ENCODE measurements around the gene SPP1. TPM values are rescaled to one million over a fixed set of nuclear protein-coding genes. Genes with fewer than 3 reads are reported as not detected.
A peak's percentile ranks its signal among the peaks of the same experiment; 100 is the strongest.

SPP1 gene
- total RNA-seq, 1 experiment from 2014 or later: 1,002 TPM

DNA sequence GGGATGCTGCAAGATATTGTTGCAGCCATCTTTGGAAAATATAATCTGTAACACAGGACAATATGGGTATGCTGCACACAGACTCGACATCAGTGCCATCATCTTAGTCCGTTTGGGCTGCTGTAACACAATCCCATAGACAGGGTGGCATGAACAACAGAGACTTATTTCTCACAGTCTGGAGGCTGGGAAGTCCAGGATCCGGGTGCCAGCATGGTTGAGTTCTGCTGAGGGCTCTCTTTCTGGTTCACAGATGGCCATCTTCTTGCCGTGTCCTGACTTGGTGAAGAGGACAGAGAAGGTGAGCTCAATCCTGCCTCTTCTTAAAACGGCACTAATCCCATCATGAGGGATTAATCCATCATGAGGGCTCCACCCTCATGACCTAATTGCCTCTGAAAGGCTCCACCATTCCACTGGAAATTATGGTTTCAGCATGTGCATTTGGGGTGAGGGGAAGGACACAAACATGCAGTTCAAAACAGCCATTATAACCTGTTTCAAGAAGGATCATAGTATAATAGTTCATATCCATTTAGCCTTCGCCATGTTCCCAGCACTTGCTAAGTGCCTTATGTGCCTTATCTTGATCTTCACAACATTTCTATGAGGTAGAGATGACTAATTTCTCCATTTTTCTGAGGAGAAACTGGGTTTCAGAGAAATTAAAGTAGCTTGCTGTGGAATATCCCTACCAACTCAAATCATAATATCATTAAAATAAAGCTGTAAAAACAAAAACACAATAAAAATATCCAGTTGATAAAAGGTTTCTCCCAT, 27.9 kb upstream of the SPP1 start:
- Mint-ChIP-seq H3K9me3 (ENCODE audit: low read depth, unreplicated experiment) (no peaks in the 10 kb centered on the region), H3K4me3 (ENCODE audit: low read depth, unreplicated experiment) (no peak overlapping the region), H3K36me3 (ENCODE audit: insufficient read depth, unreplicated experiment) (no peaks in the 10 kb centered on the region), H3K27ac (ENCODE audit: unreplicated experiment) (no peak overlapping the region), H3K4me1 (ENCODE audit: low read depth, unreplicated experiment) (peaks cover 23% of the 10 kb centered on the region), H3K27me3 (ENCODE audit: unreplicated experiment) (no peaks in the 10 kb centered on the region)
- intact Hi-C loops (cut with micrococcal nuclease; ENCODE audit: unreplicated experiment): no loop called here
- CTCF ChIA-PET: no interaction called here
- DNase-seq: no peak
- TF ChIP-seq, protein P1, sequence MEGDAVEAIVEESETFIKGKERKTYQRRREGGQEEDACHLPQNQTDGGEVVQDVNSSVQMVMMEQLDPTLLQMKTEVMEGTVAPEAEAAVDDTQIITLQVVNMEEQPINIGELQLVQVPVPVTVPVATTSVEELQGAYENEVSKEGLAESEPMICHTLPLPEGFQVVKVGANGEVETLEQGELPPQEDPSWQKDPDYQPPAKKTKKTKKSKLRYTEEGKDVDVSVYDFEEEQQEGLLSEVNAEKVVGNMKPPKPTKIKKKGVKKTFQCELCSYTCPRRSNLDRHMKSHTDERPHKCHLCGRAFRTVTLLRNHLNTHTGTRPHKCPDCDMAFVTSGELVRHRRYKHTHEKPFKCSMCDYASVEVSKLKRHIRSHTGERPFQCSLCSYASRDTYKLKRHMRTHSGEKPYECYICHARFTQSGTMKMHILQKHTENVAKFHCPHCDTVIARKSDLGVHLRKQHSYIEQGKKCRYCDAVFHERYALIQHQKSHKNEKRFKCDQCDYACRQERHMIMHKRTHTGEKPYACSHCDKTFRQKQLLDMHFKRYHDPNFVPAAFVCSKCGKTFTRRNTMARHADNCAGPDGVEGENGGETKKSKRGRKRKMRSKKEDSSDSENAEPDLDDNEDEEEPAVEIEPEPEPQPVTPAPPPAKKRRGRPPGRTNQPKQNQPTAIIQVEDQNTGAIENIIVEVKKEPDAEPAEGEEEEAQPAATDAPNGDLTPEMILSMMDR (IDR thresholded peaks at IDR 0.05; ENCODE audit: unreplicated experiment): no peak
- BruUV-seq (replicated peaks): no TSS peak

DNA sequence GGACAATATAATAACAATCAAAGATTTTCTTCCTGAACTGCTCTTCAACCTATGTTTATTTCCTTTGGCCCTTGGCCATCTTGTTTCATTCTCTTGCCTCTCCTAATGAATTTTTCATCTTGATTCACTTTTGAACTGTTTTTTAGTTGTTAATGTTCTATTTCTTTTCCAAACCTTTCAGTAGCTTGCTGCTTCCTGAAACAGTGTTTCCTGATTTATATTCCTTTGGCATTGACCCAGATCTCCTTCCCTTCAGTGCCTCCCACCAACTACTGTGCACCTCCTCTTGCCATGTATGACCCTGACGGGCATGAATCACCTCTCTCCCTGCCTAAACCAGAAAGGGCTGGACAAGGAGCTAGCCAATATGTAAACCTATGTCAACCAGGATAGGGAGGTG, 25.6 kb upstream of the SPP1 start:
- Mint-ChIP-seq H3K4me3 (ENCODE audit: low read depth, unreplicated experiment) (peak overlapping the region; percentile 12), H3K36me3 (ENCODE audit: insufficient read depth, unreplicated experiment) (no peaks in the 10 kb centered on the region), H3K9me3 (ENCODE audit: low read depth, unreplicated experiment) (no peaks in the 10 kb centered on the region), H3K27ac (ENCODE audit: unreplicated experiment) (peak overlapping the region; percentile 64), H3K27me3 (ENCODE audit: unreplicated experiment) (no peaks in the 10 kb centered on the region), H3K4me1 (ENCODE audit: low read depth, unreplicated experiment) (peaks cover 18% of the 10 kb centered on the region)
- no TSS peak for BruUV-seq (replicated peaks)
- CTCF ChIA-PET: no interaction called here
- intact Hi-C loops (cut with micrococcal nuclease; ENCODE audit: unreplicated experiment): no loop called here
- TF ChIP-seq, protein P1 (IDR thresholded peaks at IDR 0.05; ENCODE audit: unreplicated experiment): no peak
- peak; percentile 40 for DNase-seq

DNA sequence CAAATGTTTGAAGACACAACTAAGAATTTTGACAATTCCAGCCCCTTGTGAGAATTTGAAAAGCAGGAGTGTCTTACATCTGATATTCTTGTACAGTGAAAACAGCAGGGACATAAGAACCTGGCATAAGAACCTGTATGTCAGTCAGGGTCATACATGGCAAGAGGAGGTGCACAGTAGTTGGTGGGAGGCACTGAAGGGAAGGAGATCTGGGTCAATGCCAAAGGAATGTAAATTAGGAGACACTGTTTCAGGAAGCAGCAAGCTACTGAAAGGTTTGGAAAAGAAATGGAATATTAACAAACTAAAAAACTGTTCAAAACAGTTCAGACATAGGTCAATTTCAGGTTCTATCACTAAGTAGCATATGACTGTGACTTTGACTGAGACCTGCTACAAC, 25.0 kb upstream of the SPP1 start:
- H3K9me3 Mint-ChIP-seq (ENCODE audit: low read depth, unreplicated experiment): no peaks in the 10 kb centered on the region
- TF ChIP-seq, protein P1 (IDR thresholded peaks at IDR 0.05; ENCODE audit: unreplicated experiment): no peak
- peaks cover 18% of the 10 kb centered on the region for H3K4me1 Mint-ChIP-seq (ENCODE audit: low read depth, unreplicated experiment)
- H3K4me3 Mint-ChIP-seq (ENCODE audit: low read depth, unreplicated experiment): peak overlapping the region; percentile 12
- BruUV-seq (replicated peaks): no TSS peak
- H3K36me3 Mint-ChIP-seq (ENCODE audit: insufficient read depth, unreplicated experiment): no peaks in the 10 kb centered on the region
- intact Hi-C loops (cut with micrococcal nuclease; ENCODE audit: unreplicated experiment): no loop called here
- CTCF ChIA-PET: no interaction called here
- no peak for DNase-seq
- peak overlapping the region; percentile 64 for H3K27ac Mint-ChIP-seq (ENCODE audit: unreplicated experiment)
- no peaks in the 10 kb centered on the region for H3K27me3 Mint-ChIP-seq (ENCODE audit: unreplicated experiment)

DNA sequence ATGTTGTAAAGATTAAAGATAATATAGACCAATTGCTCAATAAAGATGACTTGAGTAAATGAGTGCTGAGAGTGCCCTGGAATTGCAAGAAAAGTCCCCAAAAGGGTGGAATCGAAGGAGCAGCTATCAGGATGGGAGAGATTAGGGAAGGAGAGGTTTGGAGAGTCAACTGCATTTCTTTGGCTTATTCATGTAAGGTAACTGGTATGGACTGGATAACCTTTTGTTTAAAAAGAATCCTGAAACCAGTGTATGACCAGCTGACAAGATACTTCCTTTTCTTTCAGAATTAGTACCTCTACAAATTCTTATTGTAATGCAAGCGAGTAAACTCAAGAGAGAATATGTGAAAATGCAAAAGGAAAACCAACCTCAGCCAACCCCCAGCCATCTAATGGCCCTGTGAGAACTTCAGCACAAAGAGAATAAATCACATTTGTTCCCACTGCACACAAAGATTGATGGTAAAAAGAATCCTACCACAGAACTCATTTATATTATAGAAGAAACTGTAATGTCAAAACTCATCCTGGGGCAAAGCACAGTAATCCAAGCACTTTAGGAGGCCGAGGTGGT, 24.5 kb upstream of the SPP1 start:
- intact Hi-C loops (cut with micrococcal nuclease; ENCODE audit: unreplicated experiment): no loop called here
- peaks cover 18% of the 10 kb centered on the region for H3K4me1 Mint-ChIP-seq (ENCODE audit: low read depth, unreplicated experiment)
- no TSS peak for BruUV-seq (replicated peaks)
- peak overlapping the region; percentile 64 for H3K27ac Mint-ChIP-seq (ENCODE audit: unreplicated experiment)
- H3K4me3 Mint-ChIP-seq (ENCODE audit: low read depth, unreplicated experiment): no peak overlapping the region
- no peaks in the 10 kb centered on the region for H3K27me3 Mint-ChIP-seq (ENCODE audit: unreplicated experiment)
- TF ChIP-seq, protein P1 (IDR thresholded peaks at IDR 0.05; ENCODE audit: unreplicated experiment): no peak
- no peak for DNase-seq
- no peaks in the 10 kb centered on the region for H3K9me3 Mint-ChIP-seq (ENCODE audit: low read depth, unreplicated experiment)
- no peaks in the 10 kb centered on the region for H3K36me3 Mint-ChIP-seq (ENCODE audit: insufficient read depth, unreplicated experiment)
- CTCF ChIA-PET: no interaction called here
